B cell (primary cell): ENCODE measurements around the gene CCDC190.

Source experiments
- EZH2 ChIP-seq: IDR thresholded peaks from 2 replicates; pipeline ENCODE4 v1.6.1; 2012; ENCODE audit warnings: borderline replicate concordance, low read depth, mild to moderate bottlenecking, moderate library complexity, low read length; ENCODE audit not compliant: insufficient read depth, poor library complexity, severe bottlenecking
- TF ChIP-seq, protein P1 (sequence below): fragments of 200-600 bp; IDR thresholded peaks from one replicate; pipeline ENCODE4 v1.8.0; 2022; ENCODE audit warnings: antibody characterized with exemption, mild to moderate bottlenecking

DNA sequence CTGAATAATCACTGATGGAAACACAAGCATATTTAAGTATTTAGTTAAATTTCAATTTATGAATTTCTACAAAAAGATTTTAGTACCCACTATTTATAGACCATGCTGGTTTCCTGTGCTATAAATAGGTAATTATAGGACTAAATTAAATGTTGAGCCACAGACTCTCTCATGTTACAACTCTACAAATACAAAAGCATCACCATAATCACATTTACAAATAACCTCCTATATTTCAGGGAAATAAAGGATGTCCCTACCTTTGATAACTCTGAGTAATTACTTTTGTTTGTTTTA is 32.6 kb upstream of the CCDC190 start:
- TF ChIP-seq, protein P1, sequence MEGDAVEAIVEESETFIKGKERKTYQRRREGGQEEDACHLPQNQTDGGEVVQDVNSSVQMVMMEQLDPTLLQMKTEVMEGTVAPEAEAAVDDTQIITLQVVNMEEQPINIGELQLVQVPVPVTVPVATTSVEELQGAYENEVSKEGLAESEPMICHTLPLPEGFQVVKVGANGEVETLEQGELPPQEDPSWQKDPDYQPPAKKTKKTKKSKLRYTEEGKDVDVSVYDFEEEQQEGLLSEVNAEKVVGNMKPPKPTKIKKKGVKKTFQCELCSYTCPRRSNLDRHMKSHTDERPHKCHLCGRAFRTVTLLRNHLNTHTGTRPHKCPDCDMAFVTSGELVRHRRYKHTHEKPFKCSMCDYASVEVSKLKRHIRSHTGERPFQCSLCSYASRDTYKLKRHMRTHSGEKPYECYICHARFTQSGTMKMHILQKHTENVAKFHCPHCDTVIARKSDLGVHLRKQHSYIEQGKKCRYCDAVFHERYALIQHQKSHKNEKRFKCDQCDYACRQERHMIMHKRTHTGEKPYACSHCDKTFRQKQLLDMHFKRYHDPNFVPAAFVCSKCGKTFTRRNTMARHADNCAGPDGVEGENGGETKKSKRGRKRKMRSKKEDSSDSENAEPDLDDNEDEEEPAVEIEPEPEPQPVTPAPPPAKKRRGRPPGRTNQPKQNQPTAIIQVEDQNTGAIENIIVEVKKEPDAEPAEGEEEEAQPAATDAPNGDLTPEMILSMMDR, result no peak
- TF ChIP-seq EZH2, result no peak
